ENCODE data around the gene GPATCH11.

Gene GPATCH11

DNA sequence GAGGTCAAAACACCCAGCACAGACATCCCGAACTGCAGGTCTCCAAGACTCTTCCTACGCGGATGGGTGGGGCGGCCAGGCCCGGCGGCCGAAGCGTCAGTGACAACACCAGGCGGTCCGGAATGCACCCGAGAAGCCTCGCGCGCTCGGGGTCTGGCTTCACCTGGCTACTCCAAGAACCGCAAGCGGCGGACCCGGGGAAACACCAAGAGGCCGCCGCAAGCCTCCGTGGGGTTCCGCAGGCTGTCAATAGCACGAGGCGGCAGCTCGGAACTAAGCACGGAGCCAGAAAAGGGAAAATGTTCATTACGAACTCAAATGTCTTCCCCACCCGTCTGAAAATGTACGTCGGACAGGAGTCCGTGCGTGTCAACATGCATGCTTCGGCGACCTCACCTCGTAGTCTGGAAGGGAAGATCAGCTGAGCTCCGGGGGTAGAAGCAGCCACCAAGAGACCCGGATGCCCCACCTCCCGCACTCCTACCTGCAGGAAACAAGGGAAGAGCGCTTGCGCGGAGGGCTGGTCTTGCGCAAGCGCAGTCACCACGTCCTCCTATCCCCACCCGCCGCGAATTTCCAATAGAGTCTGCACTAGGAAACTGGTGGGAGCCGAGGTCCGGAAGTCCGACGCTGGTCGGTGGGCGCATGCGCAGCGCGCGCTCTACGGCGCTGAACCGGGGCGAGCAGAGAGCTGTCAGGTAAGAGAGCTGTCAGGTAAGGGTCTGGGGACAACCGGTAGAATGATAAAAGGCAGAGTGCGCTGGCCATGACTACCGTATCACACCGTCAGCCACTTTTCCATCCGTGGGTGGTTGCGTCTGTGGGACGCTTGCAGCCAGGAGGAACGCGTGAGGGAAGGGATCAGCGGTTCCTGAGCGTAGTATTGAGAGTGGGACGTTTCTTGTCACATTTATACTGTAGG is at the start of gene GPATCH11, which contains the start of gene HEATR5B:
TSS of gene GPATCH11 (plus strand) at position 646 of the 922 bp plus-strand sequence. CDS start 3,864 bp downstream, outside the sequence.
TSS of gene HEATR5B (minus strand) at position 500 of the 922 bp plus-strand sequence. CDS start 958 bp downstream, outside the sequence.
- in situ Hi-C loops (cut with MboI; ENCODE audit: low sequenced_read_pairs): no loop called here

DNA sequence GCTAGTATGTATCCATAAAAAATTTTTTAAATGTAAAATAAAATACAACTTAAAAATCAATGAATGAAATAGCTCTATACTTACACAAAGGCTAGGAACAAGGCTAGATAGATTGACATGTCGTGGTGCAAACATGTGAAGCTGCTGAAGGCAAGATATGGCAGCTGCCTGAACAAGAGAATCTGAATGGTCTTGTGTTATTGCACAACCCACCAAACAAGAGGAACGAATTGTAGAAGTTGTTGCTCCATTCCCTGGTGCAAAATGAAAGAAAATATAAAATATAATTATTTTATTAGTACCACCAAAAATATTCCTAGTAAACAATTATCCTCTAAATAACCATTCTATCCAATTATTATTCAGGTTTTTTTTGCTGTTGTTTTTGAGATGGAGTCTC is 46.5 kb upstream of the GPATCH11 start:
- in situ Hi-C loops (cut with MboI; ENCODE audit: low sequenced_read_pairs): no loop called here

DNA sequence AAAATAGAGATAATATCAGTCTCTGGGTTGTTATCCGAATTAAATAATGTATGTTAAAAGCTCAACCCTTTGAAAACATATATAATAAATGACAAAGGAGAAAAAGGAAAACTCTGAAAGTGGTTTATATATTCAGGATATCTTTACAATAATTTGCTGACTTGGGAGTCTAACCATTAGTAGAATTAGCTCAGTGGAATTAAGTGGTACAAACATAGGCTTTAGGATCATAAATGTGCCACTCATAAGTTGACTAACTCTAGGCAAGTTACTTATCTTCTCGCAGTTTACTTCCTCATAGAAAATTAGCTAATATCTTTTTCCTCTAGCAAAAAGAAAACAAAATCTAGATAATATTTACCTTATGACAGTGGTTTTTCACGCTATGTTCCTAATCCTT is 44.7 kb upstream of the GPATCH11 start:
- in situ Hi-C loops (cut with MboI; ENCODE audit: low sequenced_read_pairs): no loop called here

DNA sequence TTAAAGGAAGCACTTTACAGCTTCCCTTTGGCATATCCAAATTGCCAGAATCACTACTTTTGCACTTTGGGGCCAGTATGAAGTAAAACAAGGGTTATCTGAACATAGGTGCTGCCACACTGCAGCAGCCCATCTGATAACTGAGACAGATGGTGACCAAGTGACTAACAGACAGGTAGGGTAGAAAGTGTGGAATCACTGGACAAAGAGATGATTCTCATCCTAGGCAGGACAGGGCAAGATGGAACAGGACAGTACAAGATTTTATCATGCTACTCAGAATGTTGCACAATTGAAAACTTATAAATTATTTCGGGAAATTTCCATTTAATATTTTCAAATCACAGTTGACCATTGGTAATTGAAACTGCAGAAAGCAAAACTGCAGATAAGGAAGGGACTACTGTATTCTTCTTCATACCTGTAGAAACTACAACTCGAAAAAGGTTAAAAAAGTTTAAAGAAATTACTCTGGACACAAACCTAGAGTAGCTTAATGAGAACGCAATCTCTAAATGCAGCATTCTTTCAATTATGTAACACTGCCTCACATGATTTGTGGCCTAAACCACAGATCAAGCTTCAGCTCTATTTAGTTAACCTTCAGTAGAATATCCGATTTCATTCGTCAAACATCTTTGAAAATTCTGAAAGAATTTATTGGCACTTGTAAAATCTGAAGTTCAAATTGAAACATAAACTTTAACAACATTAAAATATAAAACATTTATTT is 31.6 kb upstream of the GPATCH11 start:
- in situ Hi-C loops (cut with MboI; ENCODE audit: low sequenced_read_pairs): no loop called here

DNA sequence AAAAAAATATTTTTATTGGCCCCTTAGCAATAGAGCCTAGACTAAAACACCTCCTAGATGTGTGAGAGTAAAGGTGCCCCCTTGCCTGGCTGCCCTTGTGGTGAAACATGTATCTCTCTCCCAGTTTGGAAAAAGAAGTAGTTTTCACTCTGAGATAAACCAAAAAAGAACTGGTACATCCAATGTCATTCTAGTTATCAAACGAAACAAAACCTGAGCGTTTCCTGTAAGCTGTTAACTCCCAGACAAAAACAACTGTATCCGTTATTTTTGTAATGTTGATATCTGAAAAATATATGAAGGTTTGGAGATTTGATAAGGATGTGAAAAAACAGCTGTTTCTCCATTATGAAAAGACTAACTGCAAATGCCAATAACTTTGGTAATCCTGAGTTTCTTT is 24.5 kb upstream of the GPATCH11 start:
- in situ Hi-C loops (cut with MboI; ENCODE audit: low sequenced_read_pairs): no loop called here

DNA sequence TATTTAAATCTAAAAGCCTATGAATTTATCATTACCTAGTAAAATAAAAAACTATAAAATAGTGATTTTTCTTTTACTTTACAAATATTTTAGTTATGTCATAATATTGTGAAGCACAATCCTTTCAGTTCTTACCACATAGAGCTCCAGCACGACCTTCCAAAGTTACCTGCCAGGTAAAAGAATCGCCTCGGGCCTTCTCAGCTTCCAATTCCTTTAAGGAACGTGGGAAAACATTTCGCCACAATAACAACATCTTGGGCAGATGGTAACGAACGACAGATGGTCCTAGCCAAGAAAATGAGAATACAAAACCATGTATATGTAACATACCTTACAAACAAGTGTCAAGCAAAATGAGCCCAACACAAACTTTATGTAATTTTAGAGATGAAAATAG is 23.9 kb upstream of the GPATCH11 start:
- in situ Hi-C loops (cut with MboI; ENCODE audit: low sequenced_read_pairs): no loop called here

DNA sequence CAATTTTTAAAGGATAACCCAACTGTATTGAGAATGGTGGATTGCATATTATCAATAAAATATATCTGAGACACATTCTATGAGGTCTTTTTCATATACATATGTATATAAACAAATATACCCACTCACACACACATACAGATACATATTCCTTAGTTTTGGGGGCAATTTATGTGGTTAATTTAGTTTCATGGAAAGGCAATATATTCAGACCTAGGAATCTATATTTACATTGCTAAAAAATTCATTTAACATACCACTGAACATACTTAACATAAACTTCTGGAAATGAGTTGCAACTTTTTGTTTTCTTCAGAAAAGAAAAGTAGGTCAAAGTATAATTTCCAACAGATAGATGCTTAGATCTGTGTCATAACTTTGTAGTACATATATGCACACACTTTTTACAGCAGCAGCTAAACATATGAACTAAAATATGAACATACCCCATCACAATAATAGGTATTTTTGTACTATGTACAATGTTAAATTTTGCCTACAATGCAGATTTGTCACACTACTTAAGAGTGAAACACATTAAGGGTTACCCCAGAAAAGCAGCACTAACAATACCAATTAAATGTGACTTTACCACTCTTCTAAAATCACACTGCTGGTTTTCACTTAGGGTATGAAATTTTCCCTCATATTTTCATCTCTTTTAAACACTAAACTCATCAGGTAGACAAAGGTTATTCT is 23.2 kb upstream of the GPATCH11 start:
- in situ Hi-C loops (cut with MboI; ENCODE audit: low sequenced_read_pairs): no loop called here

DNA sequence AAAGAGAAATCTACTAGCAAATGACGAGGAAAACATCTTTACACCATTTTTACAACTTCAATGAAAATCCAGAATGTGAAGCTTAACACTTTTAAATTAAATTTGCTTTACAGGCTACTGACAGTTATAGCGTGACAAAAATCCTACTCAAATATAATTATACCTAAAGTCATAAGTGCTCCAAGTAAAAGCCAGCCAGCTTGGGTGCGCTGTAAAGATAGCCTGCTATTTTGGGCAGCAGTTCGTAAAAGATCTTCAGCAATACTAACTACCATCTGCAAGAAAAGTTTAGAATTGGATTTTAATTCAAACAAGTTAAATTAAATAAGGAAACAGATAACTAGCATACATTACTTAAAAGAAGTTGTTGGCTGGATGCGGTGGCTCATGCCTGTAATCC is 22.5 kb upstream of the GPATCH11 start:
- in situ Hi-C loops (cut with MboI; ENCODE audit: low sequenced_read_pairs): no loop called here

DNA sequence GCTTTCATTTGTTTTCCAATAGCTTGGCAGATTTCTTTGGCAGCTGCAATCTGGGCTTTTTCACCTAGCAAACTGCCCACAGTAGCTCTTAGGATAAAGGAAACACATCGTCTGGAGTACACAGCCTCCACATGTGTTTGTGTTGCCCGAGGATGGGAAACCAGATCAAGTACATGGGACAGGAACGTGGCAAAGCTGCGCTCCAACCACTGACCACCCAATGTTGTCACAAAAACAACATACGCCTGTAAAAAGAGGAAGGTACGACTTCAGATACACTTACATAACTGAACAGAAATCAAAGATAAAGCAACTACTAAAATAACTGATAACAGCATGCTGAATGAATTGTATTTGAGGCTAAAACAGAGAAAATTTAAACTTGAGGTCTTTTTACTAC is 15.6 kb upstream of the GPATCH11 start:
- in situ Hi-C loops (cut with MboI; ENCODE audit: low sequenced_read_pairs): no loop called here

DNA sequence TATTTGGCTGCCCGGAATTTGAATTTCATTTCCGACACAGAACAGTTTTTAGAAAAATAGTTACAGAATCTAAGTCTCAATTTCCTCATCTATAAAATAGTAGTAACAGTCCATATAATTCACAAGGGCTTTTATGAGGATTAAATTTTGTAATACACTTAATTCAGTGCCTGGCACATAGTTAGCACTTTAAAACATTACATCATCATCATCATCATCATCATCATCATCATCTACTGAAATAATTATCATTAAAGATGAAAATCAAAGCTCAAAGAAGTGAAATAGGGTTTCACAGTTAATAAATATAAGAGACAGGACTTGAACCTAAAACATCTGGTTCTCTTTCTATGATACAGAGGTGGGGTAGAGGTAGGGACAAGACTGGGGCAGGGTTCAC is 13.4 kb upstream of the GPATCH11 start:
- in situ Hi-C loops (cut with MboI; ENCODE audit: low sequenced_read_pairs): no loop called here

DNA sequence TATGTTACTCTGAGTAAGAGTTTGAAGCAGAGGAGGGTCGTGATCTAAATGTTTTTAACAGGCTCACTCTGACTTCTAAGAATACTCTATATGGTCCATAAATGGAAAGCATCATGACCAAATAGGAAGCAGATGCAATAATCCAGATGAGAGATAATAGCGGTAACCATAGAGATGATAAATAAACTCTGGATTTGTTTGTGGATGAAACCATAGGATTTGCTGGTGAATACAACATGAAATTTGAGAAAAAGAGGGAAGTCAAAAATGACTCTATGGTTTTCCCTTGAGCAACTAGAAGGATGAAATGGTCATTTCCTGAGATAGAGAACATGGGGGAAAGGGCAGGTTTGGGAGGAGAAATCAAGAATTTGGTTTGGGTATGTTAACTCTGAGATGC is 4.1 kb upstream of the GPATCH11 start:
- in situ Hi-C loops (cut with MboI; ENCODE audit: low sequenced_read_pairs): no loop called here

DNA sequence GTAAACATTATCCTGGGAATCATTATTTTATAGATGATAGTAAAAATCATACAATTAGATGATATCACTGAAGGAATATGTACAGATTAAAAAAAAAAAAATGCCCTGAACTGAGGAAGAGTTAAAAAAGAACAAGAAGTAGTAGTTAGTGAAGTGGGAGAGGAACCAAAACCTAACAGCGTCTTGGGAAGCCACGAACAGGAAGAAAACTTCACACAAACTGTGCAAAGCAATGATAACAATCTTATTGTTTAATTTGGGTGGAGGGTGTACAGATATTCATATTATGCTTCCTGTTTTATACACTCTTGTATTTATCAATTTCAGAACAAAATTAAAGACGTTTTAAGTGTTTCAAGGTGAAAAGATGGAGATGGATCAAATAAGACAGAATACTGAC is 3.6 kb upstream of the GPATCH11 start:
- in situ Hi-C loops (cut with MboI; ENCODE audit: low sequenced_read_pairs): no loop called here

DNA sequence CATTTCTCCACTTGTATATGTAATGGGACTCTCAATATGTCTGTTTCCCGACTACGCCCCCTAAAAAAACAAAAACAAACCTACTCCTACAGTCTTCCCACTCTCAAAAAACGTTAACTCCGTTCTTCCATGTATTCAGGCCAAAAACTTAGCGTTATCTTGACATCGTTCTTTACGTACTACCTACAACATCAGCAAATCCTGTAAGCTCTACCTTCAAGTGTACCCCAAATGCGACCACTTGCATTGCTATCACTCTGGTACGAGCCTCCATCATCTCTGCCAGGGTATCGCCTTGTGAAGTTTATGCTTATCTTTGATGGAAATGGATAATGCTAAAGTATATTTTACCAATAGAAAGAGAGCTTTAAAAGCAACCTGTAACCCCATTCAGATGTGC is 479 bp downstream of the GPATCH11 start:
- in situ Hi-C loops (cut with MboI; ENCODE audit: low sequenced_read_pairs): no loop called here

DNA sequence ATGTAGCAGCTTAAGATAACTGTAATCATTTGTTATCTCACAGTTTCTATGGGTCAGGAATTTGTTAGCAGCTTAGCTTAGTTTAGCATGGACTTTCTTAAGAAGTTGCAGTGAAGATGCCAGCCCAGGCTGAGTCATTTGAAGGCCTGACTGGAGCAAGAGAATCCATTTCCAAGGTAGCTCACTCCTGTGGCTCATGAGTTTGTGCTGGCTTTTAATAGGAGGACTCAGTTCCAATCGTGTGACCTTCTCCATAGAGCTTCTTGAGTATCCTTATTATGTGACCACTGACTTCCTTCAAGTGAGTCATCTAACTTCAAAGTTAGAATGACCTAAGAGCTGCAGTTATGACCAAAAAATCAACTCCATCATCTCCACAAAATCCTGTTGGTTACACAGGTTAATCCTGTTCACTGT is 1.4 kb downstream of the GPATCH11 start:
- in situ Hi-C loops (cut with MboI; ENCODE audit: low sequenced_read_pairs): no loop called here

DNA sequence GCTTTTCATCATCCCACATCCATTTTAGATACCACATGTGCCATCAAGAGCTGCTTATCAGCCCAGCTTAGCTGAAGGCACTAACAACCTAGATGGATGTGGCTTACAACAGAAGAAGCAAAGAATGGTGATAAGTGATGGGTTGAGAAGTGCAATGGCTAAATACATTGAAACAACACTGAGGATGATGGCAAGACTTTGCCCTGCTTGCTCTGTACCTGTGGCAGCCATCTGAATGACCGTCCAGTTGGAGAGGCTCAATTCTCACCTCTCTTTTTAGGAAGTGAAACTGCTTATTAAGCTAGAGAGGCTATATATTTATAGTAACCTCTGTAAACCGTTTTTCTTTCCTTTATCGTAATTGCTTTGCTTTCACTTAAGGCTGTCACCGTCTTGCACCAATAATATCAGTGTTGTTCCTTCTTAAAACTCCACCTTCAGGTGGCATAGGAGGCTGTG is 5.7 kb downstream of the GPATCH11 start:
- in situ Hi-C loops (cut with MboI; ENCODE audit: low sequenced_read_pairs): no loop called here

DNA sequence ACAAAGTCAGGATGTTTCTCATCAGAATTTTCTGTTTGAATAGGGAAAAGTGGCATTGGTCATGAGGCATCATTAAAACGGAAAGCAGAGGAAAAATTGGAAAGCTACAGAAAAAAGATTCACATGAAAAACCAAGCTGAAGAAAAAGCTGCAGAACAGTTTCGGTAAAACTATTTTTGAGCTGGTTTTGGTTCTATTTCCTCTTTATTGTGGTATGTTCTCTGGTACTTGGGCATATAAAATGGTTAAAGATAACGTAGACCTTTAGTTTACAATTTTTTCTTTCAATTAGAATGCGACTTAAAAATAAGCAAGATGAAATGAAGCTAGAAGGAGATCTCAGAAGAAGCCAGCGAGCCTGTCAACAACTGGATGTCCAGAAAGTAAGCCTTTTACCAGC is 7.6 kb downstream of the GPATCH11 start:
- in situ Hi-C loops (cut with MboI; ENCODE audit: low sequenced_read_pairs): no loop called here

DNA sequence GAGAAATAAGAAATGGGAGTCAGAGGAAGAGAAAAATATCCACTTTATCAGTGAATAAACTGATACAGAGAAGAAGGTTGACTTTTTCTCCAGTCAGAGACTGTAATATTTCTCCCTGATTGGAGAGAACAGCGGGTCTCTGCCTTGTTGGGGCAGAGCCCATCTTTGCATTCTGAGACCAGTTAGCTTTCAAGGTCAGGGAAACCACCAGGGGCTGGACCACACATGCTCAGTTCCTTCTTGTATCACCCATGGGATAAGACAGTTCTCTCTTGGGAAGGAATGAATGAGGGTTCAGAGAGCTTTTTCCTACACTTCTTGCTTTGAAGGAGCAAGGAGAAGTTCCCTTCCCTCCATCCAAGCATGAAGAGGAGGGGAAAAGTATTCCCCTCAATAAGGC is 12.2 kb downstream of the GPATCH11 start:
- in situ Hi-C loops (cut with MboI; ENCODE audit: low sequenced_read_pairs): no loop called here

DNA sequence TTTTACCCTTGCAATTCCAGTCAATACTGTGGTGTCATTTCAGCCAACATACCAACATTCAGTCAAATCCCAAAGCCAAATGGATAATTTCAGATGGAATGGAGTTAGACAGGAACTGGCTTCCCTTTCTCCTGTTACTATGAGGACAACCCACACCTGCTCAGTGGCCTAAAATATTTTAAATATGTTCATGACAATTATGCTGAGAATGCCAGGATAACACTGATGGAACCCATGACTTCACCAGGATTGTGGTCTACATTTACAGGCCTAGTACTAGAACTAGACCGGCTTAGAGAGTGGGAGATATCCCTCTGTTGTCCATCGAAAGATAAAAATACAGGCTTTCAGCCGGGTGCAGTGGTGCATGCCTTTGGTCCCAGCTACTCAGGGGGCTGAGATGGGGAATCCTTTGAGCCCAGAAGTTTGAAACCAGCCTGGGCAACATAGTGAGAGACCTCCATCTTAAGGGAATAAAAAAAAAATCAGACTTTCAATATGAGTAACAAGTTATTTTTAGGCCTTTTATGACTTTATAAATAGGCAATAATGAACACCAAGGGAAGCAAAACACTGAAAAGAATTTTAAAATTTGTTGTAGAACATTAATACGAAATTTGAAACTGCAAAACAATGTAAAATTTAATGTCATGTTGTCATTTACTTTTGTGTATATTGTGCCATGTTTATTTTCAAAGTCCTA is 14.2 kb downstream of the GPATCH11 start:
- in situ Hi-C loops (cut with MboI; ENCODE audit: low sequenced_read_pairs): no loop called here

DNA sequence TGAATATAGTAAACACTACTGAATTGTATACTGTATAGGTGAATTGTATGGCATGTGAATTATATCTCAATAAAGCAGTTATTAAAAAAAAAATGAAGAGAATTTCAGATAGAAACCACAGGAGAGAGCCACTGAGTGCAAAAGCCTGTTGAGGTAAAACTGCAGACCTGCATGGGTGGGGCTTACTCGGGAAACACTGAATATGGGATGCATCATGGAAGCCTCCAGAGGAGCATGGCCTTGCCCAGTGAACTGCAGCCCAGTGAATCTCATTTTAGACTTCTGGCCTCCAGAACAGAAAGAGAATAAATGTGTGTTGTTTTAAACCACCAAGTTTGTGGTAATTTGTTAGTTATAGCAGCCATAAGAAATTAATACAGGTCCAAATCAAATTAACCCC is 15.7 kb downstream of the GPATCH11 start:
- in situ Hi-C loops (cut with MboI; ENCODE audit: low sequenced_read_pairs): no loop called here

DNA sequence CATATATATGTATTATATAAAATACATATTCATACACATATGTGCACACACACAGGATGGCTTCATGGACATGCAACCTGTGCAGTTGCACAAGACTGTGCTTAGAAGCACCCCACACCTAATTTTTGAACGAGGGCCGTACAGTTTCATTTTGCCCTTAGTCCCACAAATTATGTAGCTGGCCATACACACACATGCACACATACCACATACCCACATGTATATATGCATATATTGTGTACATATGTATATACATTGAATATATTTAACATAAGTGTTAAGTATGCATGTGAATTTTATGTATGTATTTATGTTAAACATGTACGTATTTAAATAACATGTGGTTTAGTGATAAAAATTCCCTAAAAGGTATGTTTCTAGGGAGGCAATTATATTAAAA is 18.3 kb downstream of the GPATCH11 start:
- in situ Hi-C loops (cut with MboI; ENCODE audit: low sequenced_read_pairs): no loop called here

DNA sequence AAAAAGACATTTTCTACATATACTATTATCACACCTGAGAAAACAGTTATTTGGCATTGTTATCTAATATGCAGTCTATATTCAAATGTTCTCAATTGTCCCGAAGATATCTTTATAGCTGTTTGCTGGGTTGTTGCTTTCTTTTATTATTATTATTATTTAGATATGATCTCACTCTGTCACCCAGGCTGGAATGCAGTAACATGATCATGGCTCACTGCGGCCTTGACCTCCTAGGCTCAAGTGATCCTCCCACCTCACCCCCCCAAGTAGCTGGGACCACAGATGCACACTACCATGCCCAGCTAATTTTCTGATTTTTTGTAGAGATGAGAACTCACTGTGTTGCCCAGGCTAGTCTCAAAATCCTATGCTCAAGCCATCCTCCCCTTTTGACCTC is 19.9 kb downstream of the GPATCH11 start:
- in situ Hi-C loops (cut with MboI; ENCODE audit: low sequenced_read_pairs): no loop called here
